ENCODE results near the gene RNU6-7. TPM values are rescaled to one million over a fixed set of nuclear protein-coding genes. Genes with fewer than 3 reads are reported as not detected.

The RNU6-7 gene
- total and polyA plus RNA-seq, 2 of the 13 experiments (the other 11 are each of a cell fraction or from before 2014, with no cell fraction given) = under 0.01 TPM; not detected in 1

DNA sequence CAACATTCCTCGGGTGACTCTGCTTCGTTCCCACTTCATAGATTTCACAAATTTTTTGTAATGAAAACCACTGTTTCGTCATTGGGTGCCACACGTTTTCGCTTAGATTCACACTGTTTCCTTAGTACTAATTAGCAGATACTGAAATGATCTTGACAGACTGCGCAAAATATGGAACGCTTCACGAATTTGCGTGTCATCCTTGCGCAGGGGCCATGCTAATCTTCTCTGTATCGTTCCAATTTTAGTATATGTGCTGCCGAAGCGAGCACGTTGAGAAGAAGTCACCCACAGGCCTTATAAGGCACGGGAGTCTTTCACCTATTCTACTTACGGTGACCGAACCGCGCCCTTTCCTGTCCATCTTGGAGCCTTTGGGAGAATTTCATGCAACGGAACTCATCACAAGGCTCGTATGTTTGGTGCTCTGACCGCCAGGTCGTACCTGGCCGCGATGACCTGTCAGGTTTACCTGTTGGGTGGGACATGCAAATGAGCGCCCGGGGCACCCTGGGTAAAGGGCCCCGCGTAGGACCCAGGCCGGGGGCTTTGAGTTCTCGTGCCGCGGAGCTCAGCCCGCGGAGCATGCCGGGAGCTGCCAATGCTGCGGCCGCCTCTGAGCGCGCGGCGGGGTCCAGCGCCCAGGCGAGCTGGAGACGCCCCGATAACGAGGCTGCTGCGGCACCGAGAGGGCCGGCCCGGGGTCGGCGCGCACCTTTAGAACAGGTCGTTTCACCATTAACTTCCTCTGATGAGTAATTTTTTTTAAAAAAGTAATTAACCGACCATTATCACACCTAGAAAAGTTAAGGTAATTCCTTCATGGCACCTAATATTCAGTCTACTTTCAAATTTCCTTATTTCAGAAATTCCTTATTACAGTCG is 1.4 kb downstream of the RNU6-7 start, which contains the start of gene RNU6-8 (continued):
- TF ChIP-seq, protein P1, sequence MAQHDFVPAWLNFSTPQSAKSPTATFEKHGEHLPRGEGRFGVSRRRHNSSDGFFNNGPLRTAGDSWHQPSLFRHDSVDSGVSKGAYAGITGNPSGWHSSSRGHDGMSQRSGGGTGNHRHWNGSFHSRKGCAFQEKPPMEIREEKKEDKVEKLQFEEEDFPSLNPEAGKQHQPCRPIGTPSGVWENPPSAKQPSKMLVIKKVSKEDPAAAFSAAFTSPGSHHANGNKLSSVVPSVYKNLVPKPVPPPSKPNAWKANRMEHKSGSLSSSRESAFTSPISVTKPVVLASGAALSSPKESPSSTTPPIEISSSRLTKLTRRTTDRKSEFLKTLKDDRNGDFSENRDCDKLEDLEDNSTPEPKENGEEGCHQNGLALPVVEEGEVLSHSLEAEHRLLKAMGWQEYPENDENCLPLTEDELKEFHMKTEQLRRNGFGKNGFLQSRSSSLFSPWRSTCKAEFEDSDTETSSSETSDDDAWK (CRISPR knock-in tag; IDR thresholded peaks at IDR 0.05) = no peak
- TF ChIP-seq NCOA1 (CRISPR knock-in tag; IDR thresholded peaks at IDR 0.05) = no peak
- peak; percentile 70; the same call in 1 of the 2 replicates for TF ChIP-seq CHD4 (IDR thresholded peaks at IDR 0.05; ENCODE audit: borderline replicate concordance, low read length)
- TF ChIP-seq DMAP1 (CRISPR knock-in tag; IDR thresholded peaks at IDR 0.05) = peak; percentile 87
- TF ChIP-seq SRF (IDR thresholded peaks at IDR 0.05; ENCODE audit: low read depth, low read length) = peak; percentile 33; the same call in 1 of the 2 replicates
- TF ChIP-seq ZFP82 (CRISPR knock-in tag; IDR thresholded peaks at IDR 0.05; ENCODE audit: borderline replicate concordance) = peak; percentile 98
- peak; percentile 48; the same call in 1 of the 2 replicates for TF ChIP-seq HNF1A (IDR thresholded peaks at IDR 0.05; ENCODE audit: low read depth)
- peak; percentile 36; the same call in 1 of the 2 replicates for TF ChIP-seq HNF1A (CRISPR knock-in tag; IDR thresholded peaks at IDR 0.05; ENCODE audit: borderline replicate concordance)
- 0 out of 2 replicates have a peak, but pooled peaks have one; percentile 23 for TF ChIP-seq ZFYVE20 (CRISPR knock-in tag; IDR thresholded peaks at IDR 0.05; ENCODE audit: borderline replicate concordance, low read depth)
- TF ChIP-seq HES4 (CRISPR knock-in tag; IDR thresholded peaks at IDR 0.05; ENCODE audit: borderline replicate concordance) = peak; percentile 98
- peak; percentile 100 for TF ChIP-seq ZNF687 (CRISPR knock-in tag; IDR thresholded peaks at IDR 0.05)
- TF ChIP-seq ZNF234 (CRISPR knock-in tag; conservative IDR thresholded peaks at IDR 0.05) = peak; percentile 91; the same call in 1 of the 2 replicates
- peak; percentile 85 for TF ChIP-seq FOXJ3 (CRISPR knock-in tag; IDR thresholded peaks at IDR 0.05; ENCODE audit: borderline replicate concordance)
- TF ChIP-seq TAF1 (CRISPR knock-in tag; IDR thresholded peaks at IDR 0.05) = peak; percentile 78
- TF ChIP-seq, protein P2, sequence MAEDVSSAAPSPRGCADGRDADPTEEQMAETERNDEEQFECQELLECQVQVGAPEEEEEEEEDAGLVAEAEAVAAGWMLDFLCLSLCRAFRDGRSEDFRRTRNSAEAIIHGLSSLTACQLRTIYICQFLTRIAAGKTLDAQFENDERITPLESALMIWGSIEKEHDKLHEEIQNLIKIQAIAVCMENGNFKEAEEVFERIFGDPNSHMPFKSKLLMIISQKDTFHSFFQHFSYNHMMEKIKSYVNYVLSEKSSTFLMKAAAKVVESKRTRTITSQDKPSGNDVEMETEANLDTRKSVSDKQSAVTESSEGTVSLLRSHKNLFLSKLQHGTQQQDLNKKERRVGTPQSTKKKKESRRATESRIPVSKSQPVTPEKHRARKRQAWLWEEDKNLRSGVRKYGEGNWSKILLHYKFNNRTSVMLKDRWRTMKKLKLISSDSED (CRISPR knock-in tag; IDR thresholded peaks at IDR 0.05) = no peak
- TF ChIP-seq ZNF44 (CRISPR knock-in tag; IDR thresholded peaks at IDR 0.05) = peak; percentile 47; the same call in 1 of the 2 replicates
- peak; percentile 55 for TF ChIP-seq RAD21 (CRISPR knock-in tag; IDR thresholded peaks at IDR 0.05)
- peak; percentile 86; the same call in 1 of the 2 replicates for TF ChIP-seq ZNF768 (CRISPR knock-in tag; IDR thresholded peaks at IDR 0.05)
